PC-3 (cell line): ENCODE results near the gene UTF1. TPM values are rescaled to one million over a fixed set of nuclear protein-coding genes. Genes with fewer than 3 reads are reported as not detected.

ENCODE experiments used
- ATAC-seq: fragments of 200-7000 bp; cut with Tn5 transposase; 2 replicates; pipeline ENCODE4 v1.9.1; 2020; ENCODE audit warnings: mild to moderate bottlenecking, moderate library complexity
- BruUV-seq: library from RNA; stranded (reverse); fragments of 400-500 nt; replicated peaks from 2 replicates; lab custom pipeline; 2021; lab: Mats Ljungman, UMichigan
- CTCF ChIA-PET: fragments of 300-600 bp; sonication (Branson Sonifier 250); formaldehyde crosslinking; loops from one replicate; lab custom pipeline; 2022; ENCODE audit warnings: antibody characterized with exemption; lab: Charles Lee
- POLR2A ChIA-PET: fragments of 300-600 bp; sonication (Branson Sonifier 250); formaldehyde crosslinking; loops from one replicate; lab custom pipeline; 2022; ENCODE audit warnings: antibody characterized with exemption; ENCODE audit not compliant: unreplicated experiment; lab: Charles Lee
- DNase-seq: peaks from one replicate; pipeline ENCODE4 v3.0.0-alpha.2; 2015
- H2AFZ ChIP-seq: fragments of 300-600 bp; sonication (generic); 2 replicates; pipeline ENCODE4 v1.6.0; 2016; ENCODE audit warnings: antibody characterized with exemption, low read length
- H3F3A ChIP-seq: fragments of 300-600 bp; sonication (generic); one replicate; pipeline ENCODE4 v1.6.0; 2017; ENCODE audit warnings: antibody characterized with exemption, low read length, control low read depth, mild to moderate bottlenecking; ENCODE audit not compliant: unreplicated experiment
- H3K27ac ChIP-seq: fragments of 300-600 bp; sonication (generic); 2 replicates; pipeline ENCODE4 v1.5.1; 2016; ENCODE audit warnings: mild to moderate bottlenecking, low read length
- H3K27me3 ChIP-seq: fragments of 300-600 bp; sonication (generic); 2 replicates; pipeline ENCODE4 v1.6.1; 2016; ENCODE audit warnings: low read length, mixed read lengths
- H3K36me3 ChIP-seq: fragments of 300-600 bp; sonication (generic); 2 replicates; pipeline ENCODE4 v1.6.1; 2016; ENCODE audit warnings: low read depth, mixed run types, low read length, mixed read lengths
- H3K4me1 ChIP-seq: fragments of 300-600 bp; sonication (generic); 2 replicates; pipeline ENCODE4 v1.5.1; 2016; ENCODE audit warnings: low read length; ENCODE audit not compliant: insufficient read depth
- H3K4me2 ChIP-seq: fragments of 300-600 bp; sonication (generic); 2 replicates; pipeline ENCODE4 v1.6.0; 2016; ENCODE audit warnings: low read length
- H3K4me3 ChIP-seq: fragments of 300-600 bp; sonication (generic); 2 replicates; pipeline ENCODE4 v1.5.1; 2016; ENCODE audit warnings: mild to moderate bottlenecking, low read length, mixed read lengths
- H3K79me2 ChIP-seq: fragments of 300-600 bp; sonication (generic); 2 replicates; pipeline ENCODE4 v1.6.1; 2017; ENCODE audit warnings: low read length, mixed read lengths
- H3K9ac ChIP-seq: fragments of 300-600 bp; sonication (generic); 2 replicates; pipeline ENCODE4 v1.6.0; 2016; ENCODE audit warnings: mild to moderate bottlenecking, low read length
- H3K9me2 ChIP-seq: fragments of 300-600 bp; sonication (generic); replicated peaks from 2 replicates; pipeline ENCODE4 v1.6.1; 2016; ENCODE audit warnings: mixed run types, low read length, mixed read lengths
- H3K9me3 ChIP-seq: fragments of 300-600 bp; sonication (generic); 2 replicates; pipeline ENCODE4 v1.6.1; 2016; ENCODE audit warnings: low read length, mixed read lengths
- H4K20me1 ChIP-seq: fragments of 300-600 bp; sonication (generic); 2 replicates; pipeline ENCODE4 v1.6.1; 2016; ENCODE audit warnings: low read length, mixed read lengths
- EZH2 ChIP-seq: fragments of 300-600 bp; sonication (generic); IDR thresholded peaks from one replicate; pipeline ENCODE4 v1.6.1; 2017; ENCODE audit warnings: antibody characterized with exemption, mild to moderate bottlenecking, low read length; ENCODE audit not compliant: unreplicated experiment
- EZH2phosphoT487 ChIP-seq: fragments of 300-600 bp; sonication (generic); IDR thresholded peaks from 2 replicates; pipeline ENCODE4 v1.6.1; 2018; ENCODE audit warnings: mild to moderate bottlenecking, antibody characterized with exemption, low read length, borderline replicate concordance
- intact Hi-C: fragments of 100-400 bp; cut with micrococcal nuclease; formaldehyde crosslinking; loops from 2 replicates; pipeline ENCODE4 v1.9.0; 2023
- total RNA-seq: library from RNA; depleted of rRNA; stranded (reverse); fragments of >200 nt; gene quantifications from 2 replicates; pipeline ENCODE4 v1.2.3, GENCODE V29; 2014
- TF ChIP-seq, protein P1 (sequence below): fragments of 300-600 bp; sonication (generic); conservative IDR thresholded peaks from 2 replicates; pipeline ENCODE4 v1.5.1; 2017; ENCODE audit warnings: antibody characterized with exemption, low read depth, mild to moderate bottlenecking, low read length

UTF1 gene
- total RNA-seq, 1 experiment from 2014 or later, result not detected

DNA sequence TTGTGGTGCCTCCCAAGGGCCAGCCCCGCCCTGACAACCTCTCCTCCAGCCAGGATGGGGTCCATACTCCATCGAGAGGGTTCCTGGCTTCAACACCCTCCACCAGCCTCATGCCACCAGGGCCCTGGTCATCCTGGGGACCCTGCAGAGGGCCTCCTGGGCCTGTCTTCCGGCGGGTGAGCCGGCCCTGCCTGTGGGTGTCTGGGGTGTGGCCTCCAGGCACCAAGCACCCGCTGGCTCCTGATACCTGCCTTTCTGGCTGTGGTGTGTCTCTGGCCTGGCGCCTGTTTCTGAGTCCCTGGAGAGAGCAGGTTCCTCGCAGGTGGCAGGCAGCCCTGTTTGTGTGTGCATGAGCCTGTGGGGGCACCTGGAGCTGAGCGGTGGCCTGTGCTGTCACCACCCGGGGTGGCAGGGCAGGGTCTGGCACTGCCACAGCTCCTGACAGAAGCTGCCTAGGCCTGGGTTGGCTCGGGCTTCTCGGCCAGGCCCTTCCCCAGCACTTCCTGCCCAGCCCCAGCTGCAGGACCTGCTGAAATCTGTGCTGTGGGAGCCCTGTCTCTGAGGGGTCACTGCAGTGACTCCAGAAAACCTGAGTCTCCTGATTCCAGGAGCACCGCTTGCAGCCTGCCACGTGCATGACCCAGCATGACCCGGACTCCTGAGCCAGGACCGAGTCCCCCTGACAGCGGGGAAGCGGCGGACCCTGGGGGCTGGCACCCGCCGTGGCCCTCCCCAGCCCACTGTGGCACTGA is 28.2 kb downstream of the UTF1 start:
- Histone ChIP-seq H3K79me2 (no peaks in the 10 kb centered on the region), H3K27ac (peak overlapping the region; percentile 97), H3K9ac (peak overlapping the region; percentile 79), H3K4me1 (peaks cover 51% of the 10 kb centered on the region), H3K9me2 (no peaks in the 10 kb centered on the region), H3K4me3 (no peak overlapping the region), H3K4me2 (peak overlapping the region; percentile 72), H4K20me1 (no peaks in the 10 kb centered on the region), H2AFZ (peak overlapping the region; percentile 71), H3K27me3 (no peaks in the 10 kb centered on the region), H3K9me3 (no peaks in the 10 kb centered on the region), H3K36me3 (no peaks in the 10 kb centered on the region), H3F3A (no peaks in the 10 kb centered on the region)
- ChIA-PET POLR2A (no interaction called here), CTCF (interaction anchor here (0.7 kb wide), 1 partner anchor 35 kb away, joined by 4 read pairs; no protein-coding TSS in a partner anchor)
- BruUV-seq, result no TSS peak
- peak; percentile 23 for ATAC-seq
- peak; percentile 65 for DNase-seq
- intact Hi-C loops, result loop anchor here (5.0 kb wide), 1 partner anchor 49 kb away; the partner anchor contains the start of genes TUBGCP2 and ZNF511
- TF ChIP-seq EZH2 (no peak), EZH2phosphoT487 (no peak)
- TF ChIP-seq, protein P1, sequence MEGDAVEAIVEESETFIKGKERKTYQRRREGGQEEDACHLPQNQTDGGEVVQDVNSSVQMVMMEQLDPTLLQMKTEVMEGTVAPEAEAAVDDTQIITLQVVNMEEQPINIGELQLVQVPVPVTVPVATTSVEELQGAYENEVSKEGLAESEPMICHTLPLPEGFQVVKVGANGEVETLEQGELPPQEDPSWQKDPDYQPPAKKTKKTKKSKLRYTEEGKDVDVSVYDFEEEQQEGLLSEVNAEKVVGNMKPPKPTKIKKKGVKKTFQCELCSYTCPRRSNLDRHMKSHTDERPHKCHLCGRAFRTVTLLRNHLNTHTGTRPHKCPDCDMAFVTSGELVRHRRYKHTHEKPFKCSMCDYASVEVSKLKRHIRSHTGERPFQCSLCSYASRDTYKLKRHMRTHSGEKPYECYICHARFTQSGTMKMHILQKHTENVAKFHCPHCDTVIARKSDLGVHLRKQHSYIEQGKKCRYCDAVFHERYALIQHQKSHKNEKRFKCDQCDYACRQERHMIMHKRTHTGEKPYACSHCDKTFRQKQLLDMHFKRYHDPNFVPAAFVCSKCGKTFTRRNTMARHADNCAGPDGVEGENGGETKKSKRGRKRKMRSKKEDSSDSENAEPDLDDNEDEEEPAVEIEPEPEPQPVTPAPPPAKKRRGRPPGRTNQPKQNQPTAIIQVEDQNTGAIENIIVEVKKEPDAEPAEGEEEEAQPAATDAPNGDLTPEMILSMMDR, result no peak

DNA sequence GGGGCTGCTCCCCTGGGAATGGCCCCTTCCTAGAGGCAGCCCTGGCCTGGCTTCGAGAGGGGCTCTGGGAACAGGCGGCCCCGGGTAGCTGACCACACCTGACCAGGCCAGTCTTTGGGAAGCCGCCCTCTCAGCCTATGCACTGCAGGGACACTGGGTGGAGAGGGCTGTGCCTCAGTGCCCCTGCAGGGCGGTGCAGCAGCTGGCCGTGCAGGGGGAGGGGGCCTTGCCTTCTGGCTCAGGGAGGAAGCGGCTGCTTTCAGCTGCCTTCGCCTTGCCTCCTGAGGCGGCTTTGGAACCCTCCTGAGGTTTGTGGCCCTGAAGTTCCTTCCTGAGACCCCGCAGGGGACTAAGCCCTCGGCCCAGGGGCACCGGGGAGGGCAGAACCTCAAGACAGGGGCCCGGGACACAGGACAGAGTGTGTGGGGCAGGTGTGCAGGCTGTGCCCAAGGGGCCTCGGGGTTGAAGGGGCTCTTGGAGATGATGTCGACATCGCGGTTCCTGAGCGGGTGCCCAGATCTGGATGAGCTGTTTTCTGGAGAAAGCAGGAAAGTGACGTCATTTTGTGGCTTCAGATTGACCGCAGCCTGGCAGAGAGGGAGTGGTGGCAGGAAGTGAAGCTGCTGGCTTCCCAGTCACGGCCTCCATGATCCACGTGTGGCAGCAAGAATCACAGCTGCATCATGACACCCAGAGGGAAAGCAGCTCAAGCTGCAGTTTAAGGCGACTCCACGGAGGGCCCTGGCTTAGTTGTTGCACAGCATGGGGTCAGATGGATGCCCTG is 29.0 kb downstream of the UTF1 start:
- Histone ChIP-seq H3F3A (no peaks in the 10 kb centered on the region), H3K4me3 (no peak overlapping the region), H3K9me2 (no peaks in the 10 kb centered on the region), H4K20me1 (no peaks in the 10 kb centered on the region), H3K36me3 (no peaks in the 10 kb centered on the region), H3K4me1 (peaks cover 51% of the 10 kb centered on the region), H3K9me3 (no peaks in the 10 kb centered on the region), H3K27me3 (no peaks in the 10 kb centered on the region), H2AFZ (no peak overlapping the region), H3K9ac (peak overlapping the region; percentile 79), H3K79me2 (no peaks in the 10 kb centered on the region), H3K27ac (peak overlapping the region; percentile 97), H3K4me2 (peak overlapping the region; percentile 72)
- DNase-seq (peak; percentile 97), ATAC-seq (peak; percentile 49)
- TF ChIP-seq EZH2phosphoT487, result peak; percentile 82
- TF ChIP-seq EZH2, result no peak
- TF ChIP-seq, protein P1, result no peak
- POLR2A ChIA-PET, result interaction anchor here (0.6 kb wide), 1 partner anchor 34 kb away, joined by 3 read pairs; no protein-coding TSS in a partner anchor
- CTCF ChIA-PET, result interaction anchor here (0.6 kb wide), 1 partner anchor 32 kb away, joined by 3 read pairs; no protein-coding TSS in a partner anchor
- intact Hi-C loops, result loop anchor here (5.0 kb wide), 1 partner anchor 48 kb away; the partner anchor contains the start of genes TUBGCP2 and ZNF511
- BruUV-seq, result no TSS peak
